Measurements from ENCODE around the gene EIF1B. TPM values are rescaled to one million over a fixed set of nuclear protein-coding genes. Genes with fewer than 3 reads are reported as not detected.

The EIF1B gene
- total and polyA plus RNA-seq, 2 experiments from 2014 or later = 20.2 to 87.4 TPM

- Histone ChIP-seq H3K4me1 (ENCODE audit: insufficient read depth) (peaks cover 20% of the 10 kb centered on the region), H3K27me3 (replicated peaks; ENCODE audit: insufficient read depth) (no peaks in the 10 kb centered on the region), H3K9ac (peak overlapping the region; percentile 94), H3K9me3 (ENCODE audit: low read depth) (no peaks in the 10 kb centered on the region), H3K36me3 (ENCODE audit: low read depth) (peaks cover 30% of the 10 kb centered on the region), H3F3A (ENCODE audit: insufficient read depth) (peaks cover 25% of the 10 kb centered on the region), H2AFZ (peak overlapping the region; percentile 99), H3K4me2 (ENCODE audit: unreplicated experiment) (peak overlapping the region; percentile 82), H4K20me1 (ENCODE audit: insufficient read depth) (no peaks in the 10 kb centered on the region), H3K9me2 (ENCODE audit: insufficient read depth) (no peaks in the 10 kb centered on the region), H3K27ac (peak overlapping the region; percentile 83), H3K79me2 (ENCODE audit: insufficient read depth) (peaks cover 23% of the 10 kb centered on the region), H3K4me3 (peak overlapping the region; percentile 91)
- in situ Hi-C loops (cut with MboI) = no loop called here
- 22% methylated on average over 20 of the region's 20 CpGs for WGBS, 2 experiments (ENCODE audit: low coverage in 1 of 2, low lambda C conversion rate in 2 of 2, missing lambda C conversion rate in 2 of 2)
- no peak for TF ChIP-seq EZH2 (IDR thresholded peaks at IDR 0.05; ENCODE audit: insufficient read depth, poor library complexity, severe bottlenecking)
- no peak for TF ChIP-seq EZH2phosphoT487 (IDR thresholded peaks at IDR 0.05; ENCODE audit: insufficient read depth, low read depth)
- no peak for DNase-seq
Observed at GRCh38 chr3:40308725-40309417, 636 bp upstream of the EIF1B start.

GRCh38 chr3:40309925-40310695, 603 bp downstream of the EIF1B start:
- peak overlapping the region; percentile 91 for H3K4me3 ChIP-seq
- peaks cover 23% of the 10 kb centered on the region for H3K79me2 ChIP-seq (ENCODE audit: insufficient read depth)
- H3K36me3 ChIP-seq (ENCODE audit: low read depth) = peaks cover 30% of the 10 kb centered on the region
- H4K20me1 ChIP-seq (ENCODE audit: insufficient read depth) = no peaks in the 10 kb centered on the region
- in situ Hi-C loops (cut with MboI) = no loop called here
- H3K4me2 ChIP-seq (ENCODE audit: unreplicated experiment) = peak overlapping the region; percentile 87
- H3K27me3 ChIP-seq (replicated peaks; ENCODE audit: insufficient read depth) = no peaks in the 10 kb centered on the region
- H2AFZ ChIP-seq = peak overlapping the region; percentile 75
- TF ChIP-seq EZH2phosphoT487 (IDR thresholded peaks at IDR 0.05; ENCODE audit: insufficient read depth, low read depth) (no peak), EZH2 (IDR thresholded peaks at IDR 0.05; ENCODE audit: insufficient read depth, poor library complexity, severe bottlenecking) (no peak)
- H3K9ac ChIP-seq = peak overlapping the region; percentile 94
- H3K9me3 ChIP-seq (ENCODE audit: low read depth) = no peaks in the 10 kb centered on the region
- H3K9me2 ChIP-seq (ENCODE audit: insufficient read depth) = no peaks in the 10 kb centered on the region
- peaks cover 37% of the 10 kb centered on the region for H3F3A ChIP-seq (ENCODE audit: insufficient read depth)
- H3K4me1 ChIP-seq (ENCODE audit: insufficient read depth) = peaks cover 20% of the 10 kb centered on the region
- peak overlapping the region; percentile 83 for H3K27ac ChIP-seq
- DNase-seq = peak; percentile 69
- 1% methylated on average over 49 of the region's 49 CpGs for WGBS, 2 experiments (ENCODE audit: low coverage in 1 of 2, low lambda C conversion rate in 2 of 2, missing lambda C conversion rate in 2 of 2)

- DNase-seq = peak; percentile 62
- no peak for TF ChIP-seq EZH2 (IDR thresholded peaks at IDR 0.05; ENCODE audit: insufficient read depth, poor library complexity, severe bottlenecking)
- TF ChIP-seq EZH2phosphoT487 (IDR thresholded peaks at IDR 0.05; ENCODE audit: insufficient read depth, low read depth) = no peak
- peaks cover 37% of the 10 kb centered on the region for H3F3A ChIP-seq (ENCODE audit: insufficient read depth)
- peaks cover 23% of the 10 kb centered on the region for H3K79me2 ChIP-seq (ENCODE audit: insufficient read depth)
- peak overlapping the region; percentile 91 for H3K4me3 ChIP-seq
- no peaks in the 10 kb centered on the region for H3K9me3 ChIP-seq (ENCODE audit: low read depth)
- no peaks in the 10 kb centered on the region for H3K9me2 ChIP-seq (ENCODE audit: insufficient read depth)
- H2AFZ ChIP-seq = peak overlapping the region; percentile 75
- peak overlapping the region; percentile 94 for H3K9ac ChIP-seq
- peaks cover 20% of the 10 kb centered on the region for H3K4me1 ChIP-seq (ENCODE audit: insufficient read depth)
- peaks cover 30% of the 10 kb centered on the region for H3K36me3 ChIP-seq (ENCODE audit: low read depth)
- in situ Hi-C loops (cut with MboI) = no loop called here
- WGBS, 2 experiments (ENCODE audit: low coverage in 1 of 2, low lambda C conversion rate in 2 of 2, missing lambda C conversion rate in 2 of 2) = 1% methylated on average over 6 of the region's 6 CpGs
- peak overlapping the region; percentile 83 for H3K27ac ChIP-seq
- peak overlapping the region; percentile 87 for H3K4me2 ChIP-seq (ENCODE audit: unreplicated experiment)
- H4K20me1 ChIP-seq (ENCODE audit: insufficient read depth) = no peaks in the 10 kb centered on the region
- H3K27me3 ChIP-seq (replicated peaks; ENCODE audit: insufficient read depth) = no peaks in the 10 kb centered on the region
Observed at GRCh38 chr3:40310705-40311104, 1.2 kb downstream of the EIF1B start.

GRCh38 chr3:40312661-40313226, 3.2 kb downstream of the EIF1B start:
- Histone ChIP-seq H3K36me3 (ENCODE audit: low read depth) (peaks cover 30% of the 10 kb centered on the region), H3K9me3 (ENCODE audit: low read depth) (no peaks in the 10 kb centered on the region), H2AFZ (no peak overlapping the region), H3K4me3 (peak overlapping the region; percentile 91; the same call in 1 of the 2 replicates), H3F3A (ENCODE audit: insufficient read depth) (peaks cover 40% of the 10 kb centered on the region), H3K9ac (0 out of 2 replicates have a peak overlapping the region, but pooled peaks have one; percentile 94), H3K27me3 (replicated peaks; ENCODE audit: insufficient read depth) (no peaks in the 10 kb centered on the region), H3K79me2 (ENCODE audit: insufficient read depth) (peaks cover 23% of the 10 kb centered on the region), H3K9me2 (ENCODE audit: insufficient read depth) (no peaks in the 10 kb centered on the region), H3K27ac (peak overlapping the region; percentile 23; the same call in 1 of the 2 replicates), H4K20me1 (ENCODE audit: insufficient read depth) (no peaks in the 10 kb centered on the region), H3K4me2 (ENCODE audit: unreplicated experiment) (peak overlapping the region; percentile 87), H3K4me1 (ENCODE audit: insufficient read depth) (peaks cover 20% of the 10 kb centered on the region)
- WGBS, 2 experiments (ENCODE audit: low coverage in 1 of 2, low lambda C conversion rate in 2 of 2, missing lambda C conversion rate in 2 of 2) = 69 to 77% methylated on average over 2 of the region's 2 CpGs
- DNase-seq = peak; percentile 58
- in situ Hi-C loops (cut with MboI) = no loop called here
- no peak for TF ChIP-seq EZH2phosphoT487 (IDR thresholded peaks at IDR 0.05; ENCODE audit: insufficient read depth, low read depth)
- TF ChIP-seq EZH2 (IDR thresholded peaks at IDR 0.05; ENCODE audit: insufficient read depth, poor library complexity, severe bottlenecking) = no peak

Data from GM23248 (cell line).